Activated naive CD4-positive, alpha-beta T cell treated with anti-CD3 and anti-CD28 coated beads, Interleukin-2, amount 50 U/mL, for 24 hours (primary cell): ENCODE measurements around the gene NRDC.

ENCODE experiments used
- H3K27ac Mint-ChIP-seq: one replicate; pipeline ENCODE4 v1.8.0; 2021; ENCODE audit warnings: mild to moderate bottlenecking, mixed read lengths
- H3K27me3 Mint-ChIP-seq: one replicate; pipeline ENCODE4 v1.8.0; 2021; ENCODE audit warnings: mixed read lengths
- H3K36me3 Mint-ChIP-seq: one replicate; pipeline ENCODE4 v1.8.0; 2021; ENCODE audit warnings: mixed read lengths
- H3K4me1 Mint-ChIP-seq: one replicate; pipeline ENCODE4 v1.8.0; 2021; ENCODE audit warnings: mixed read lengths
- H3K4me3 Mint-ChIP-seq: one replicate; pipeline ENCODE4 v1.8.0; 2021; ENCODE audit warnings: mild to moderate bottlenecking, mixed read lengths
- H3K9me3 Mint-ChIP-seq: one replicate; pipeline ENCODE4 v1.8.0; 2021; ENCODE audit warnings: mixed read lengths

The NRDC gene

DNA sequence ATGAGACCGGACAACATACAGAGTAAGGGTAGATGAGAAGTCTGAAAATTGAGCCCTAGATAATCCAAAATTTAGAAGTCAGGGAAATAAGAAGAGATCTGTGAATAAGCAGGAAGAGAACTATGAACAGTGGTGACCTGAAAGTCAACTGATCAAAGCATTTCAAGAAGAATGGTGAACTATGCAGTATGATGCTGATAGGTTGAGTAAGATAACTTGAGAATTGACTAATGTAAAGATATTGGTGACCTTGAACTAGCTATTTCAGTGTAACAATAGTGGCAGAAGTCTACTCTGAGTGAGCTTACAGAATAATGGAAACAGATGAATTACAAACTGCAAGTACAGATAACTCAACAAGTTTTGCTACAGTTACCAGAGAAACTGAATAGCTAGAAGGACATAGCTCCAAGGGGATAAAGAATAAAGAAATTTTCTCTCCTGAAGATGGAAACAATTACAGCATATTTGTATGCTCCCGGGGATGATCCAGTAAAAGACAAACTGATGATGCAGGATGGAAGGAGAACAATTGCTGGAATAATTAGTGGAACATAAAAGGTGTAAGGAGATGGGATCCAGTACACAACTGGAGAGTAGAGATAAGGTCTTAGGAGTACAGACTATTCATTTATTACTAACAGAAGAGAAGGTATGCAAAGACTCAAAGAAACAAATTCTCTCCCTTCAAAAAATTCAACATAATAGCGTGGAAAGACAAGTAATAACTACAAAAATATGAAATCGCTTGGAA is 10.9 kb downstream of the NRDC start:
- Mint-ChIP-seq H3K4me3 (no peak overlapping the region), H3K9me3 (no peaks in the 10 kb centered on the region), H3K36me3 (peaks cover 9% of the 10 kb centered on the region), H3K27ac (peak overlapping the region; percentile 26), H3K4me1 (peaks cover 71% of the 10 kb centered on the region), H3K27me3 (no peaks in the 10 kb centered on the region)

DNA sequence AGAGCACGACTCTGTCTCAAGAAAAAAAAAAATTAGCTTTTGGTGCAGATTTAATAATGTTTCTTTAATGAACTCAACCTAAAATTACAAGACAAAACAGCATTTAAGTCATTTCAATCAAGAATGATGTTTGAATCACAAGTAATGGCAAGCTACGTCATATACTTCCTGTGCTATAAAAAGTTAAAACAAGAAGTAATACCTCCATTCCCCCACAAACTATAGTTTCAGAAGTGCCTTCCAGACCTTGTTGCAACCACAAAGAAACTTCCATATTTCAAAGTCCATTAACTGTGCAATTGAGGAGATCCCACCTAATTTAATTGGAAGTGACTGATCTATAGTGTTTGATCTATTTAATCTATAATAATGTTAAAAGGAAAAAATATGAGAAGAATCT is 15.1 kb downstream of the NRDC start:
- no peaks in the 10 kb centered on the region for H3K27me3 Mint-ChIP-seq
- peak overlapping the region; percentile 34 for H3K4me3 Mint-ChIP-seq
- H3K36me3 Mint-ChIP-seq, result peaks cover 3% of the 10 kb centered on the region
- no peak overlapping the region for H3K27ac Mint-ChIP-seq
- H3K4me1 Mint-ChIP-seq, result peaks cover 58% of the 10 kb centered on the region
- no peaks in the 10 kb centered on the region for H3K9me3 Mint-ChIP-seq

DNA sequence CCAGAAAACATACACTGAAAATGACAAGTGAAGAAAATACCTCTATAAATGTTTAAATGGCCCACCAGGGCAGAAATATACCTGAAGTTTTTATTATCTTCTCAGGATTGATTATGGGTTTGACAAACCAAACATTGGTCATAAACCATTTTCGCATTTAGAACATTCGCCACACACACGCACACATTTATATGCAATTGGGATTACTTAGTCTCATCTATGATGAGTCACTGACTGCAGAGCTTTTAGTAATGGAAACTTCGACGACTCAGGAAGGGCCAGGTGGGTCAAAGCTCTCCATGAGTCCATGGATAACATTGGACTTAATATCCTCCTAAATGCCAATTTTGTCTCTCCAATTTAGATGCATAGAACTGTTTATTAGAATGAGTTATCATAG is 16.9 kb downstream of the NRDC start:
- H3K36me3 Mint-ChIP-seq, result no peaks in the 10 kb centered on the region
- no peaks in the 10 kb centered on the region for H3K27me3 Mint-ChIP-seq
- H3K4me1 Mint-ChIP-seq, result peaks cover 47% of the 10 kb centered on the region
- no peak overlapping the region for H3K27ac Mint-ChIP-seq
- no peak overlapping the region for H3K4me3 Mint-ChIP-seq
- no peaks in the 10 kb centered on the region for H3K9me3 Mint-ChIP-seq

DNA sequence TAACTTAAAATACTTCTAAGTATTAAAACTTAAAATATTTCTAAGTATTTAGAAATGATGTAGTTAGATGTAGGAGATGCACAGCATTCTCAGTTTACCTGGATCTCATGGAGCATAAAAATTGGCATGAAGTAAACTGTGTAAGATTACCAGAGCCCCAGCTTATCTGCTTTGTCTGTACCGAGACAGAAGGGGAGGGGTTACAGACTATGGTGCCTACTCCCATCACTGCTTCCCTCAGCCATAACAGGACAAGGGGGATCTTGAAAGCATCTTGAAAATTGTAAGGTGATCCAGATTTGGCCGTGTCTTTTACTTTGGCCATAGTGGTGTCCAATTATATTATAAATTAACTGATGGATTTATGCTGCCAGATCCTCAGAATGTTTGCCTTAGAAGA is 18.8 kb downstream of the NRDC start:
- Mint-ChIP-seq H3K27me3 (no peaks in the 10 kb centered on the region), H3K9me3 (no peaks in the 10 kb centered on the region), H3K27ac (no peak overlapping the region), H3K36me3 (peaks cover 3% of the 10 kb centered on the region), H3K4me1 (peaks cover 45% of the 10 kb centered on the region), H3K4me3 (no peak overlapping the region)

DNA sequence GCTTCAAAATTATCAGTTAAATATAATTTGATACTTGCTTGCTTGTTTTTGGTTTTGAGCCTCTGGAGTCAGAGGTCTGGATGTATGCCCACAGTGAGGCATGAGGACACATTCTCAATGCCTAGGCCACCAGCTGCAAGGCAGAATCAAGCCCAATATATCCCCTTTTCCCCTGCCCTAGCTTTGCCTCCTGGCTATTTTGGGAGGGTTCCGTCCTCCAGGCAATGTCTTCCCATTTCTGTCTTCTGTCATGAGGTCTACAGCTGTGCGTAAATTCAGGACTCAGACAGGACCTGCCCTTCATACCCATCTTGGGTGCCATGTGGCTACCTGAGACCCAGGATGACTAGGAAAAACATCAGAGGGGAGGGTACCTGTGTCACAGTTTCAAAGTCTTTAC is 19.2 kb downstream of the NRDC start:
- H3K27me3 Mint-ChIP-seq, result no peaks in the 10 kb centered on the region
- H3K4me1 Mint-ChIP-seq, result peaks cover 45% of the 10 kb centered on the region
- H3K9me3 Mint-ChIP-seq, result no peaks in the 10 kb centered on the region
- no peak overlapping the region for H3K4me3 Mint-ChIP-seq
- no peak overlapping the region for H3K27ac Mint-ChIP-seq
- peaks cover 3% of the 10 kb centered on the region for H3K36me3 Mint-ChIP-seq

DNA sequence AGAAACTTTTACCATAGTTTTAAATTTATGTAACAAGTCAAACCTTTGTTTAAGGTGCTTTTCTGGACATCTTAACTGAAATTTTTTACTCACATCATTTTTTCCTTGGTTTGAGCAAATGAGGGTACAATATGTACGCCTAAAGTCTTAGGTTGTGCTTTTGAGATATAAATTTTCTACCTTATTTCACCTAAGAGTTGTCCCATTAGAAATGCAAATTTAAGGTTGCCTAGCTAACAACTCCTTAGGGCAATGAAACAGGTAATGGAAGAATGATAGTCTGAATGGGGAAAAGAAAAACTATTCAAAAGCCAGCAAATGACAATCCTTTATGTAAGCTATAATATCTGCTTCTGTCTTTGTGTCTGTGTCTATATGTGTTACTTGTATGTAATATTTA is 19.6 kb downstream of the NRDC start:
- no peak overlapping the region for H3K27ac Mint-ChIP-seq
- no peaks in the 10 kb centered on the region for H3K27me3 Mint-ChIP-seq
- no peaks in the 10 kb centered on the region for H3K9me3 Mint-ChIP-seq
- peaks cover 44% of the 10 kb centered on the region for H3K4me1 Mint-ChIP-seq
- H3K36me3 Mint-ChIP-seq, result peaks cover 3% of the 10 kb centered on the region
- no peak overlapping the region for H3K4me3 Mint-ChIP-seq

DNA sequence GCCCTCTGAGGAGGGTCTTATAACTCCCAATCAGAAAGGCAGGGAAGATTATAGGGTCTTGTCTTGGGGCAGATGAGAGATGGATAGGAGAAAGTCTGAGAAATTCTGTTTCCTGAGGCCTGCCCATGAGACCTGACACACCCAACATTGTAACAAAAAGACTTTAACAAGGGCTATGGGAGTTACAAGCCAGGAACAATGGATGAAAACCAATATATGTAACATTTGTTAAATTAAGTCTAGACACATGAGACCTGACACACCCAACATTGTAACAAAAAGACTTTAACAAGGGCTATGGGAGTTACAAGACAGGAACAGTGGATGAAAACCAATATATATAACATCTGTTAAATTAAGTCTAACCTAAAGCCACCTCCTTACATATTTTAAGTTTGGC is 21.8 kb downstream of the NRDC start:
- no peak overlapping the region for H3K27ac Mint-ChIP-seq
- no peaks in the 10 kb centered on the region for H3K27me3 Mint-ChIP-seq
- H3K4me3 Mint-ChIP-seq, result no peak overlapping the region
- H3K4me1 Mint-ChIP-seq, result peaks cover 29% of the 10 kb centered on the region
- H3K9me3 Mint-ChIP-seq, result no peaks in the 10 kb centered on the region
- H3K36me3 Mint-ChIP-seq, result peaks cover 3% of the 10 kb centered on the region

DNA sequence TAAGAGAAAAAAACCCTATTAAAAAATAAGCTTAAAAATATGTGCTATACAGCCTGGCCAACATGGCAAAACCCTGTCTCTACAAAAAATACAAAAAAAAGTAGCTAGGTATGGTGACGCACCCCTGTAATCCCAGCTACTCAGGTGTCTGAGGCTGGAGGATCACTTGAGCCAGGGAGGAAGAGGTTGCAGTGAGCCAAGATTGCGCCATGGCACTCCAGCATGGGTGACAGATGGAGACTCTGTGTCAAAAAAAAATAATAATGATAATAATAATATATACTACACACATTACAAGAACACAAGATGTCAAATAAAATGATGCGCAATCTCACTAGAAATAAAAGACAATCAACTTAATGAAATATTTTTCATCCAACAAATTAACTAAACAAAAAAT is 22.9 kb downstream of the NRDC start:
- Mint-ChIP-seq H3K27ac (no peak overlapping the region), H3K27me3 (no peaks in the 10 kb centered on the region), H3K36me3 (peaks cover 3% of the 10 kb centered on the region), H3K9me3 (no peaks in the 10 kb centered on the region), H3K4me1 (peaks cover 29% of the 10 kb centered on the region), H3K4me3 (no peak overlapping the region)

DNA sequence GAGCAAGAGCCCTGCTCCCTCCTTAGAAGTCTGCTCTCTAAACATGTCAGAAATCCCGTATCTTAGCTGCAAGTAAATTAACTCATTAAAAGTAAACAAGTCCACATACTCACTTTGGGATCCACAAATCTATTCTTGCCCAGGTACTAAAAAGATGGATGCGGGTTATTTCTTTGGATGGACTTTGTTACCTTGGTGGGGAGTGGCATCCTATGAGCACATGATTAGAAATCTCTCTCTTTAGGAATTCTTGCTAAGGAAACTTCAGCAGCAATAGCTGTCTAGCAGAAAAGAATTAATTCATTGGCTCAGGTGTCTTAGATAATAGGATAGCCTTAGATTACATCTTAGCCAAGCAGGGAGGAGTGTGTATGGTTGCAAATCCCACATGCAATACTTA is 25.2 kb downstream of the NRDC start:
- no peak overlapping the region for H3K27ac Mint-ChIP-seq
- no peaks in the 10 kb centered on the region for H3K27me3 Mint-ChIP-seq
- no peaks in the 10 kb centered on the region for H3K9me3 Mint-ChIP-seq

DNA sequence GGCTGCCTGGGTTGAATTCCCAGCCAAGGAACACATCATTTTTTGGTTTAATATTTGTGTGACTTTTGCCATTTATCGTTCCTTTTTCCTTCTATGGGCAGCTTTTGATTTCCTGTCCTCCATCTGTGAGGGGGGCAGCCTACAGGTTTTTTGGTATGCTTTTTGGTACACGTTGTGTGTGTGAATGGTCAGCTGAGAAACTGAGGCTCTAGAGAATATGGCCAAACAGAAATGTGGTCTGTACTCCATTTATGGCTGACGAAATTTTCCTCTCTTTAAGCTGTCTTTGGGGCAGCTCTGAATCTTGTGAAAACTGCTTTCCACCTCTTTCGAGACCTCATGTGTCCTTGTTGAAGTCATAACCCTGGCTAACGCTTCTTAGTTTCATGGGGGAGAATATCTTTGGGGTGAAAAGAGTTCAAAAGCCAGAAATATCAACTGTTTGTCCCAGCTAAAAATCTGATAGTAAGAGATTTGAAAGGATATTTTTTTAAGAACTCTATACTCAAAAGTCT is 26.6 kb downstream of the NRDC start:
- Mint-ChIP-seq H3K9me3 (no peaks in the 10 kb centered on the region), H3K27ac (no peak overlapping the region)

More for the DNA sequence above, 25.2 kb downstream of the NRDC start:
- Mint-ChIP-seq H3K36me3 (peaks cover 3% of the 10 kb centered on the region), H3K4me3 (no peak overlapping the region), H3K4me1 (peaks cover 13% of the 10 kb centered on the region)

DNA sequence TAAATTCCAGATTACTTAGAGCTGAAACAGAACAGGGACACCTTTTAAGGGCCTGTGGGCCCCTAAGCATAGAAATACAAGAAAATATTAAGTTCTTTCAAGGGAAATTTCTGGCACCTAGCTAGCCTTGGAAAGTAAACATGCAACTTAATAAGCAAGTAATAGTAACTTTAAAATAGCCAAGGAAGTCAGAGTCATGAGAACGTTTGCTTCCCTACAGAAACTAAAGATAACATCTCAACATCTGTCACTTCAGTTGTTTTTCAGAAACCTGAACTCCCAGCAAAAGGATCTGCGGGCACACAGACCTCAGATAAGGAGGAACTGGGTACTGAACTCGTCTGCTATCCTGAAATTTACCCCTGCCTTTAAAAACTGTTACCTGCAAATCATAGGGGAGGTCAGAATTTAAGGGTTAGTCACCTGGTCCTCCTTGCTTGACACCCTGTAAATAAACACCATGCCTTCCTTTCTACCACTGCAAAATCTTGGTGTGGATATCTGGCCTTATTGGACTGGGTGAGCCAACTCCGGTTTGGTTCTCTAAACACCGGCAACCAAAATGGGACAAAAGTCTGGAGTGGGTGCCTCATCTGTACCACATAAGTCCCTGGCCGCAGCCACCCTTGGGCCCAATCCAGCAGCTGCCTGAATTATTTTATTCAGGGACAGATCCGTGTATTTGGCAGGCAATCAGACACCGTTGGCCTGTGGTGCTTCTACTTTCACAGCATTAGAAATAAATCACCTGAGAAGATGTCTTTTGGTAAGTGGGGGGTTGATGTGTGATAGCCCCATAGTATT is 27.9 kb downstream of the NRDC start:
- Mint-ChIP-seq H3K4me1 (peaks cover 8% of the 10 kb centered on the region), H3K4me3 (no peak overlapping the region)

More for the DNA sequence above, 26.6 kb downstream of the NRDC start:
- peaks cover 10% of the 10 kb centered on the region for H3K4me1 Mint-ChIP-seq
- H3K36me3 Mint-ChIP-seq, result peaks cover 4% of the 10 kb centered on the region
- H3K27me3 Mint-ChIP-seq, result no peaks in the 10 kb centered on the region
- H3K4me3 Mint-ChIP-seq, result no peak overlapping the region

DNA sequence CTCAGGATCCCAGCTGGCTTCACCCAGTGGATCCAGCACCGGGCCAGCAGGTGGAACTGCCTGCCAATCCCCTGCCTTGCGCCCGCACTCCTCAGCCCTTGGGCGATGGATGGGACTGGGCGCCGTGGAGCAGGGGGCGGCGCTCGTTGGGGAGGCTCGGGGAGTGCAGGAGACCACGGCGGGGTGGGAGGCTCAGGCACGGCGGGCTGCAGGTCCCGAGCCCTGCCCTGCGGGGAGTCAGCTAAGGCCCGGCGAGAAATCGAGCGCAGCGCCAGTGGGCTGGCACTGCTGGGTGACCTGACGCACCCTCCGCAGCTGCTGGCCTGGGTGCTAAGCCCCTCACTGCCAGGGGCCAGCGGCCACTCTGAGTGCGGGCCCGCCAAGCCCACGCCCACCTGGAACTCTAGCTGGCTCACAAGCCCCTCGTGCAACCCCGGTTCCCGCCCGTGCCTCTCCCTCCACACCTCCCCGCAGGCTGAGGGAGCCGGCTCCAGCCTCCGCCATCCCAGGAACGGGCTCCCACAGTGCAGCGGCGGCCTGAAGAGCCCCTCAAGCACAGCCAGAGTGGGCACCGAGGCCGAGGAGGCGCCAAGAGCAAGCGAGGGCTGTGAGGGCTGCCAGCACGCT is 31.1 kb downstream of the NRDC start:
- H3K4me1 Mint-ChIP-seq, result peaks cover 27% of the 10 kb centered on the region
- H3K9me3 Mint-ChIP-seq, result no peaks in the 10 kb centered on the region
- no peak overlapping the region for H3K4me3 Mint-ChIP-seq
- H3K27me3 Mint-ChIP-seq, result no peaks in the 10 kb centered on the region
- H3K27ac Mint-ChIP-seq, result no peak overlapping the region
- peaks cover 9% of the 10 kb centered on the region for H3K36me3 Mint-ChIP-seq

More for the DNA sequence above, 27.9 kb downstream of the NRDC start:
- no peak overlapping the region for H3K27ac Mint-ChIP-seq
- H3K9me3 Mint-ChIP-seq, result no peaks in the 10 kb centered on the region
- no peaks in the 10 kb centered on the region for H3K27me3 Mint-ChIP-seq
- H3K36me3 Mint-ChIP-seq, result peaks cover 11% of the 10 kb centered on the region

DNA sequence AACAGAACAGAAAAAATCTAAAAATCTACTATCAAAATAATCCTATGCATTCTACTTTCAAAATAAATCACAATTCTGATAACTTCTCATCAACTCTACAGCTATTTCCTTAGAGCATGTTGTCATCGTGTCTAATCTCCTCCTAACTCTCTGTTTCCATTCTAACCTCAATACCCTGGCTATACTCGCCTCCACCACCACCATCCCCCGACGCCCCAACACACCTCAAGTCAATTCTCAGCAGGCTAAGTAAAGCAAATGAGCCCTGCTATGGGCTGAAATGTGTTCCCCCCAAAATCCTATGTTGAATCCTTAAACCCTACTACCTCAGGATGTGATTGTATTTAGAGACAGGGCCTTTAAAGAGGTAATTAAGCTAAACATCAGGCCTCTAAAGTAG is 34.6 kb downstream of the NRDC start:
- Mint-ChIP-seq H3K27ac (no peak overlapping the region), H3K4me1 (peaks cover 41% of the 10 kb centered on the region), H3K36me3 (peaks cover 16% of the 10 kb centered on the region), H3K4me3 (no peak overlapping the region), H3K9me3 (no peaks in the 10 kb centered on the region), H3K27me3 (no peaks in the 10 kb centered on the region)

DNA sequence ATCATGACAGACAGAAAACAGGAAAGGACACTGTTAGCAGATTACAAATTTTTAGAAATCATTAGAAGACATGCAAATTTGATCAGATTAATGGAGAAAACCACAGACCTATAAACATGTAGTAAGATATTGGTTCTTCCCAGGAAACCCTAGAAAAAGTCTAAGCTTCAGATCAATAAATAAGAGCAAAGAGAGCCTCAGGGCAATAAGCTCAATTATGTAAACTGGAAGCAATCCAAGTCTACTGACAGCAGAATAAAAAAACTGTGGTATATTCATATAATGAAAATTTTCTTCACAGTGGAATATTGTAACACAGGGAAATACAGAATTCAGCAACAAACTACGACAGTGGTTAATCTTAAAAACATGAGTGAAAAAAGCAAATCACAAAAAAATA is 36.3 kb downstream of the NRDC start:
- no peak overlapping the region for H3K27ac Mint-ChIP-seq
- H3K4me1 Mint-ChIP-seq, result peaks cover 53% of the 10 kb centered on the region
- peaks cover 16% of the 10 kb centered on the region for H3K36me3 Mint-ChIP-seq
- no peaks in the 10 kb centered on the region for H3K9me3 Mint-ChIP-seq
- no peaks in the 10 kb centered on the region for H3K27me3 Mint-ChIP-seq
- no peak overlapping the region for H3K4me3 Mint-ChIP-seq

DNA sequence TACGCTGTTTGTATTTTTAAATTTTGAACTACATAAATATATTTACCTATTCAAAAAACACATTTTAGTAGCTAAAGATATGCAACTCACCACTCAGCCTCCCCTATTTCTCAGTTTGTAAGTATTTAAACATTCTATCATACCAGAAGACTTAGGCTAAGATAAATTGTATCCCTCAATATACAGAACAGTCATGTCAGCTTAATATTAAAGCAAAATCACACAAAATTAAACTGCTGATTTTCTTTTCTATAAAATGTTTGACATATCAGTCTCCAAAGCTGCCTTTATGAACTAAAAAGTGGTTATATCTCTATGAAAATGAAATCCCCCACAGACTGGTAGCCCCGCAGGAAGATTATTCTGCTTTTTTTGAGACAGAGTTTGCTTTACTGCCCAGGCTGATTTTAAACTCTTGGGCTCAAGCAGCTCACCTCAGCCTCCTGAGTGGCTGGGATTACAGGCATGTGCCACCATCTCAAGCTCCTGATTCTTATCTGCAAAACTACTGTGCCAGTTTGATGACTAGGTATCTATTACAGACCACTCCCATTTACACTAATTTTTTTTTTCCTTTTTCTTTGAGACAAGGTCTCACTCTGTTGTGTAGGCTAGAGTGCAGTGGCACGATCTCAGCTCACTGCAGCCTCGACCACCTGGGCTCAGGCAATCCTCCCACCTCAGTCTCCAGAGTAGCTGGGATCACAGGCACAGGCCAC is 37.6 kb downstream of the NRDC start:
- Mint-ChIP-seq H3K4me1 (peaks cover 53% of the 10 kb centered on the region), H3K36me3 (peaks cover 12% of the 10 kb centered on the region), H3K27ac (no peak overlapping the region), H3K9me3 (no peaks in the 10 kb centered on the region), H3K27me3 (no peaks in the 10 kb centered on the region), H3K4me3 (no peak overlapping the region)
